Measurements from ENCODE around the gene HNRNPA2B1.
"Not testable (repeated sequence)": the region's sequence is repeated elsewhere in the genome, so short reads cannot be mapped to it uniquely, and the experiment has no call there.

The HNRNPA2B1 gene

GRCh38 chr7:26163804-26164203, 36.7 kb downstream of the HNRNPA2B1 start:
- DNase-seq = not testable (repeated sequence)

GRCh38 chr7:26162431-26162830, 38.1 kb downstream of the HNRNPA2B1 start:
- DNase-seq = no peak

GRCh38 chr7:26160896-26161295, 39.6 kb downstream of the HNRNPA2B1 start:
- DNase-seq = no peak

- DNase-seq = no peak
These were observed 41.3 kb downstream of the HNRNPA2B1 start for GRCh38 chr7:26159243-26159642.

GRCh38 chr7:26157520-26158105, 42.9 kb downstream of the HNRNPA2B1 start:
- no peak for DNase-seq

DNA sequence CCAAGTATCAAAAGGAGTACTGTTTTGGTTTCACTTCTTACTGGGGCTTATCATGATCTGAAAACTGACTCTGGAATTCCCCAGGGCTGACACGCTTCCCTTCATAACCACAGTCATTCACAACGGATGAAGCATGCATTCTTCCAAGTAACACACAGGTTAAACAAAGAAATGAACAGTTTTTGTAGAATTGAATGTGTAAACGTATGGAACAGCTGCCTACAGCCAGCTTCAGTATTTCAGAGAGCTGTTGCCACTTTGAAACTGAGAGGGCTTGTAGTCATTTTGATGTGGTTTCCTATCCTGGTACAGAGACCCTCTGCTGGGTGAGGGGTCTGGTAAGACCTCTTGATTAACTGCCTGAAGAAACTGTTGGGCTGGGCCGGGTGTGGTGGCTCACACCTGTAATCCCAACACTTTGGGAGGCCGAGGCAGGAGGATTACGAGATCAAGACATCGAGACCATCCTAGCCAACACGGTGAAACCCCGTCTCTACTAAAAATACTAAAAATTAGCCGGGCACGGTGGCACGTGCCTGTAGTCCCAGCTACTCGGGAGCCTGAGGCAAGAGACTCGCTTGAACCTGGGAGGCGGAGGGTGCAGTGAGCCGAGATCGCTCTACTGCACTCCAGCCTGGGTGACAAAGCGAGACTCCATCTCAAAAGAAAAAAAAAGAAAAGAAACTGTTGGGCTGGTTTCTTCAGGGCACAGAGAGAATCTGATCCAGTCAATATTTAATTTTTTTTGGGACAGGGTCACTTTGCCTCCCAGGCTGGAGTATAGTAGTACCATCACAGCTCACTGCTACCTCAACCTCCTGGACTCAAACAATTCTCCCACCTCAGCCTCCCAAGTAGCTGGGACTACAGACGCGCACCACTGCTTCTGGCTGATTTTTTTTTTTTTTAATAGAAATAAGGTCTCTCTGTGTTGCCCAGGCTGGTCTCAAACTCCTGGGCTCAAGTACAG, 43.8 kb downstream of the HNRNPA2B1 start:
- DNase-seq = peak; percentile 75 to 90

GRCh38 chr7:26155531-26156375, 44.8 kb downstream of the HNRNPA2B1 start:
- no peak for DNase-seq

DNA sequence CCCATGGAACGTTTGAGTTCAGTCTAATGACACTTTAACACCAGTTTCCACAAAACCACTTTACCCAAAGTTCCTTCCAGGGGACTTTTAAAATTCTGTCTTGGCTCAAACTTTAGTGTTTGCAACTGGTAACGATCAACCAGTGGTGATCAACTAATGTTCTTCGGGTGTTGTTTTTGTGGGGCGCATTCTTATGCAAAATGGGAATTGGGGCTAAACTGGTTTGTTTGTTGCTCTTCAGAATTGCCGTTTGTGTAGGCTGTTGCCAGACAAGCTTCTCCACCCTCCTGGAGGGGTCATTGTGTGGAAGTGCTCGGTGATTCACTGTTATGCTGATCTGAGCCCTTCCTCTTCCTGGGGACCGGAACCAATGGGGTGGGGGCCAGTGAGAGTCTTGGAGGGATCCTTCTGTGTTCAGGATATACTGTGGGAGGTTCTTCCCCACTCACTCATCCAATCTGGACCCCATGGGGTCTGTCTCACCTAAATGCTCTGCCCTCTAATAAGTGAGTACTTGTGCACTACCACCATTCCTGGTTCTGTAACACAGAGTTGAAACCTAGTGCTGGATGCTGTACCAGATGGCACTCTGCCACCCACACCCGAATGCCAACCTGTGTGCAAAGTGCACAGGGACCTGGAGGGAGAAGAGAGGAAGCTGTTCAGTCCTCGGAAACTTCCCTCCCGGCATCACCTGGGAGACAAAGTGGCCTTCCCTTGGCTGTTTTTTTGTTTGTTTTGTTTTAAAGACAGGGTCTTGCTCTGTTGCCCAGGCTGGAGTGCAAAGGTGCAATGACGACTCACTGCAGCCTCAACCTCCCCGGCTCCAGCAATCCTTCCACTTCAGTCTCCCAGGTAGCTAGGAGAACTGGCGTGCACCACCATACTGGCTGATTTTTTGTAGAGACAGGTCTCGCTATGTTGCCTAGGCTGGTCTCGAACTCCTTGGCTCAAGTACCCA, 46.4 kb downstream of the HNRNPA2B1 start:
- DNase-seq = peak; percentile 50 to 53

DNA sequence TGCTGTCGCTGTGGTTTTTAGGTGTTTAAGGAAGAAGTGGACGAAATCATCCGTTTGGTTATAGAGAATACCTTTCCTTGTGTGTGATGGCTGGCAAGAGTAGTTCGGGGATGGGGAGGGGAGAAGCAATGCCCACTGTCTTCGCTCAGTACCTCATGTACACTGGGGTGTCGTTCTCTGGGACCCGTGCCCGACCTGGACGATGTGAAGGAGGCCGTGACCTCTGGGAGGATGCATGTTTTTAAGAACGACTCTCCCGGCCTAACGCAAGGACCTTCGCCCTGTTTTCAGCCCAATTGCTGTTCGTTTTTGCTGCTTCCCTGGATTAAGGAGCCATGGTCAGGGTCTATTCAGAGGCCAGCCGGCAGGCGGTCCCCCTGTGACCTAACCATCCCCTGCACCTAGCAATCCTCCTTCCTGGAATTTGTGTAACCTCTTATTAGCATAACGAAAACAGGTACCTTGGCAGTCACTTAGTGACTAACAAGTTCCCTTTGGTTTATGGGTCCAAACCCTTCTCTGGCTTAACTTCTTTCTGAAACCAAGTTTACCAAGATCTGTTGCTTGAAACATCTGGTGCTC, 47.2 kb downstream of the HNRNPA2B1 start:
- DNase-seq = peak in 1 of 2 donors; percentile 38

DNA sequence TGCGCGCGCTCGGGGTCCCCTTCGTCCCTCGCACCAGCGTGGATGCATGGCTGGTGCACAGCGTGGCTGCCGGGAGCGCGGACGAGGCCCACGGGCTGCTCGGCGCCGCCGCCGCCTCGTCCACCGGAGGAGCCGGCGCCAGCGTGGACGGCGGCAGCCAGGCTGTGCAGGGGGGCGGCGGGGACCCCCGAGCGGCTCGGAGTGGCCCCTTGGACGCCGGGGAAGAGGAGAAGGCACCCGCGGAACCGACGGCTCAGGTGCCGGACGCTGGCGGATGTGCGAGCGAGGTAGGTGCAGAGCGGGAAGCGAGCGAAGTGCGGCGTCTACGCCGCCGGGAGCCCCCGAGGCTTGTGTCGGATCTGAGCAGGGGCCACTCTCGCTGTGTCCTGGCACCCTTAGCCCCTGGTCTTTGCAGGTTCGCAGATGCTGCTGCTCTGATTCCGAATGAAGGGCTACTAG, 47.7 kb downstream of the HNRNPA2B1 start:
- peak in 1 of 2 donors; percentile 38 for DNase-seq

- DNase-seq = peak; percentile 86 to 87
These were observed 48.4 kb downstream of the HNRNPA2B1 start, which contains the start of gene NFE2L3 for GRCh38 chr7:26151953-26152781. Gene NFE2L3, plus strand, starts transcription at chr7:26152198. Its CDS starts 301 bp downstream, at chr7:26152499.

GRCh38 chr7:26151650-26151952, 48.9 kb downstream of the HNRNPA2B1 start:
- no peak for DNase-seq

GRCh38 chr7:26151096-26151495, 49.5 kb downstream of the HNRNPA2B1 start:
- no peak for DNase-seq

GRCh38 chr7:26149391-26149977, 51.1 kb downstream of the HNRNPA2B1 start:
- no peak for DNase-seq

DNA sequence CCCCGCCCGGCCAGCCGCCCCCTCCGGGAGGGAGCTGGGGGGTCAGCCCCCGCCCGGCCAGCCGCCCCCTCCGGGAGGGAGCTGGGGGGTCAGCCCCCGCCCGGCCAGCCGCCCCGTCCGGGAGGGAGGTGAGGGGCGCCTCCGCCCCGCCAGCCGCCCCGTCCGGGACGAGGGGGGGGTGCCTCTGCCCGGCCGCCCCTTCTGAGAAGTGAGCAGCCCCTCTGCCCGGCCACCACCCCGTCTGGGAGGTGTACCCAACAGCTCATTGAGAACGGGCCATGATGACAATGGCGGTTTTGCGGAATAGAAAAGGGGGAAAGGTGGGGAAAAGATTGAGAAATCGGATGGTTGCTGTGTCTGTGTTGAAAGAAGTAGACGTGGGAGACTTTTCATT, 52.2 kb downstream of the HNRNPA2B1 start:
- DNase-seq = not testable (repeated sequence)

DNA sequence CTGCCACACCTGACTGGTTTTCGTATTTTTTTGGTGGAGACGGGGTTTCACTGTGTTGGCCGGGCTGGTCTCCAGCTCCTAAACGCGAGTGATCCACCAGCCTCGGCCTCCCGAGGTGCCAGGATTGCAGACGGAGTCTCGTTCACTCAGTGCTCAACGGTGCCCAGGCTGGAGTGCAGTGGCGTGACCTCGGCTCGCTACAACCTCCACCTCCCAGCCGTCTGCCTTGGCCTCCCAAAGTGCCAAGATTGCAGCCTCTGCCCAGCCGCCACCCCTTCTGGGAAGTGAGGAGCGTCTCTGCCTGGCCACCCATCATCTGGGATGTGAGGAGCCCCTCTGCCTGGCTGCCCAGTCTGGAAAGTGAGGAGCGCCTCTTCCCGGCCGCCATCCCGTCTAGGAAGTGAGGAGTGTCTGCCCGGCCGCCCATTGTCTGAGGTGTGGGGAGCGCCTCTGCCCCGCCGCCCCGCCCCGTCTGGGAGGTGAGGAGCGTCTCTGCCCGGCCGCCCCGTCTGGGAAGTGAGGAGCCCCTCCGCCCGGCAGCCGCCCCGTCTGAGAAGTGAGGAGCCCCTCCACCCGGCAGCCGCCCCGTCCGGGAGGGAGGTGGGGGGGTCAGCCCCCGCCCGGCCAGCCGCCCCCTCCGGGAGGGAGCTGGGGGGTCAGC, 52.8 kb downstream of the HNRNPA2B1 start:
- DNase-seq = not testable (repeated sequence)

GRCh38 chr7:26147030-26147429, 53.5 kb downstream of the HNRNPA2B1 start:
- DNase-seq = no peak

- no peak for DNase-seq
These were observed 55.3 kb downstream of the HNRNPA2B1 start for GRCh38 chr7:26145238-26145637.

All from CD4-positive, alpha-beta T cell treated with Interleukin-4 for 1 hour (primary cell).